ENCODE results near the gene FRYL.

DNA sequence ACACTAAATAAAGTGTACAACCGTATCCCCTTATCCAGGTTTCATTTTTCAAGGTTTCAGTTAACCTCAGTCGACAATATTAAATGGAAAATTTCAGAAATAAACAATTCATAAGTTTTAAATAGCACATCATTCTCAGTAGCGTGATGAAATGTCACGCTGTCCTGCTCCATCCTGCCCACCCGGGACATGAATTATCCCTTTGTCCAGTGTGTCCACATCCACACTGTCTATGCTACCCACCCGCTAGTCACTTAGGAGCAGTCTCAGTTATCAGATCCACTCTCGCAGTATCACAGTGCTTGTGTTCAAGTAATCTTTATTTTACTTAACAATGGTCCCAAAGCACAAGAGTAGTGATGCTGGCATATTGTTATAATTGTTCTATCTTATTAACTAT is 54.7 kb downstream of the FRYL start:
- no peak for TF ChIP-seq CTCF (IDR thresholded peaks at IDR 0.05 in 4 of 5, conservative IDR thresholded peaks at IDR 0.05 in 1 of 5)
- no peak for TF ChIP-seq POLR2A (IDR thresholded peaks at IDR 0.05)
